GM12872 (cell line): Measurements from ENCODE around the gene ESYT1.

Experiments
- TF ChIP-seq, protein P1 (sequence below): IDR thresholded peaks from 3 replicates; pipeline ENCODE4 v1.5.1; 2011; ENCODE audit warnings: low read depth, mild to moderate bottlenecking, low read length, moderate library complexity; ENCODE audit not compliant: insufficient read depth

The ESYT1 gene

DNA sequence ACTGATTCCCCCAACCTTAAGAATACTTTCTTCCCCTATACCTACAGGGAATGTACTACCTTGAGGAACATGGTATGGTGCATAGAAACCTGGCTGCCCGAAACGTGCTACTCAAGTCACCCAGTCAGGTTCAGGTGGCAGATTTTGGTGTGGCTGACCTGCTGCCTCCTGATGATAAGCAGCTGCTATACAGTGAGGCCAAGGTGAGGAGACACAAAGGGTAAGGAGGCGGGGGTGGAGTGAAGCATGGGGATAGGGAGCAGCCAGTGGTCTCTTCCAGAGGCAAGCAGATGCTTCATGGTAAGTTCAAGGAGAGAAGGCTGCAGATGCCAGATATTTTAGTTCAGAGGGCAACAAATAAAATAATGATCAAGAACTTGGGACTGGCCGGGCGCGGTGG lies 30.3 kb upstream of the ESYT1 start:
- TF ChIP-seq, protein P1, sequence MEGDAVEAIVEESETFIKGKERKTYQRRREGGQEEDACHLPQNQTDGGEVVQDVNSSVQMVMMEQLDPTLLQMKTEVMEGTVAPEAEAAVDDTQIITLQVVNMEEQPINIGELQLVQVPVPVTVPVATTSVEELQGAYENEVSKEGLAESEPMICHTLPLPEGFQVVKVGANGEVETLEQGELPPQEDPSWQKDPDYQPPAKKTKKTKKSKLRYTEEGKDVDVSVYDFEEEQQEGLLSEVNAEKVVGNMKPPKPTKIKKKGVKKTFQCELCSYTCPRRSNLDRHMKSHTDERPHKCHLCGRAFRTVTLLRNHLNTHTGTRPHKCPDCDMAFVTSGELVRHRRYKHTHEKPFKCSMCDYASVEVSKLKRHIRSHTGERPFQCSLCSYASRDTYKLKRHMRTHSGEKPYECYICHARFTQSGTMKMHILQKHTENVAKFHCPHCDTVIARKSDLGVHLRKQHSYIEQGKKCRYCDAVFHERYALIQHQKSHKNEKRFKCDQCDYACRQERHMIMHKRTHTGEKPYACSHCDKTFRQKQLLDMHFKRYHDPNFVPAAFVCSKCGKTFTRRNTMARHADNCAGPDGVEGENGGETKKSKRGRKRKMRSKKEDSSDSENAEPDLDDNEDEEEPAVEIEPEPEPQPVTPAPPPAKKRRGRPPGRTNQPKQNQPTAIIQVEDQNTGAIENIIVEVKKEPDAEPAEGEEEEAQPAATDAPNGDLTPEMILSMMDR = no peak

DNA sequence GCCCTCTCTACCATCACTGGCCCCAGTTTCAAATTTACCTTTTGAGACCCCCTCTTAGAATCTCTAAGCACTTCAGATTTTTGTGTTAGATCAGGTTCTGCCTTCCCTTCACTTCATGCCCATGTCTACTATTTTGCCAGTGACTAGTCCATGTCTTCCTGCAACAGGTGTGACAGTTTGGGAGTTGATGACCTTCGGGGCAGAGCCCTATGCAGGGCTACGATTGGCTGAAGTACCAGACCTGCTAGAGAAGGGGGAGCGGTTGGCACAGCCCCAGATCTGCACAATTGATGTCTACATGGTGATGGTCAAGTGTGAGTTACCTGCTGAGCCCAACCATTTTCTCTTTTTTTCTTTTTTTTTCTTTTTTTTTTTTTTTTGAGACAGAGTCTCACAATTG lies 29.5 kb upstream of the ESYT1 start:
- TF ChIP-seq, protein P1 = no peak

DNA sequence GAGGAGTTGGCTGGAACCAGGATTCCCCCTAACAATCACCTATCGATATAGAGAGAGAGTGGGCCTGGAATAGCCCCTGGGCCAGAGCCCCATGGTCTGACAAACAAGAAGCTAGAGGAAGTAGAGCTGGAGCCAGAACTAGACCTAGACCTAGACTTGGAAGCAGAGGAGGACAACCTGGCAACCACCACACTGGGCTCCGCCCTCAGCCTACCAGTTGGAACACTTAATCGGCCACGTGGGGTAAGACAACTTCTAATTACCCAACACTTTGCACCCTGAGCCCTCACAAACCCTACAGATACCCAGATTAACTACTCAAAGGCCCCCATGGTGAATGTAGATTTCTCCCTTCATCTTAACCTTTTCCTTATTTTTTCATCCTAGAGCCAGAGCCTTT lies 28.3 kb upstream of the ESYT1 start:
- TF ChIP-seq, protein P1 = no peak

DNA sequence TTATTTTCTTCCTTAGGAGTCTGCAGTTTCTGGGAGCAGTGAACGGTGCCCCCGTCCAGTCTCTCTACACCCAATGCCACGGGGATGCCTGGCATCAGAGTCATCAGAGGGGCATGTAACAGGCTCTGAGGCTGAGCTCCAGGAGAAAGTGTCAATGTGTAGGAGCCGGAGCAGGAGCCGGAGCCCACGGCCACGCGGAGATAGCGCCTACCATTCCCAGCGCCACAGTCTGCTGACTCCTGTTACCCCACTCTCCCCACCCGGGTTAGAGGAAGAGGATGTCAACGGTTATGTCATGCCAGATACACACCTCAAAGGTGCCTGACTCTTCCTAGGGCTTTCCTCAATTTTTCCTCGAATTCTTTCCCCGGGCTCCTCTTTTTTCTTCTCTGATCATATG lies 27.0 kb upstream of the ESYT1 start:
- TF ChIP-seq, protein P1 = no peak

DNA sequence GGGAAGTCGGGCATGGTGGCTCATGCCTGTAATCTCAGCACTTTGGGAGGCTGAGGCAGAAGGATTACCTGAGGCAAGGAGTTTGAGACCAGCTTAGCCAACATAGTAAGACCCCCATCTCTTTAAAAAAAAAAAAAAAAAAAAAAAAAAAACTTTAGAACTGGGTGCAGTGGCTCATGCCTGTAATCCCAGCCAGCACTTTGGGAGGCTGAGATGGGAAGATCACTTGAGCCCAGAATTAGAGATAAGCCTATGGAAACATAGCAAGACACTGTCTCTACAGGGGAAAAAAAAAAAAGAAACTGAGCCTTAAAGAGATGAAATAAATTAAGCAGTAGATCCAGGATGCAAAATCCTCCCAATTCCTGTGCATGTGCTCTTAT lies 25.4 kb upstream of the ESYT1 start:
- TF ChIP-seq, protein P1 = no peak

DNA sequence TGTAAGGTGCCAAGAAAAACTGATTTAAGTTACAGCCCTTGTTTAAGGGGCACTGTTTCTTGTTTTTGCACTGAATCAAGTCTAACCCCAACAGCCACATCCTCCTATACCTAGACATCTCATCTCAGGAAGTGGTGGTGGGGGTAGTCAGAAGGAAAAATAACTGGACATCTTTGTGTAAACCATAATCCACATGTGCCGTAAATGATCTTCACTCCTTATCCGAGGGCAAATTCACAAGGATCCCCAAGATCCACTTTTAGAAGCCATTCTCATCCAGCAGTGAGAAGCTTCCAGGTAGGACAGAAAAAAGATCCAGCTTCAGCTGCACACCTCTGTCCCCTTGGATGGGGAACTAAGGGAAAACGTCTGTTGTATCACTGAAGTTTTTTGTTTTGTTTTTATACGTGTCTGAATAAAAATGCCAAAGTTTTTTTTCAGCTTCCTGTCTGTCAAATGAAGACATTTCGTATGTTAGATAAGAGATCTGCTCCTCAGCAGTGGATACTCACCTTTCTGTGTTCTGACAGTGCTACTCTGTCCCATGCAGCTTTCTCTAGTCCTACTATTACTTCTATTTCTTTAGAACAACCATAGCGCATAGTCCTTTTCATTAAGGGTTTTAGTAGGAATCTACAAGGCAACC lies 24.9 kb upstream of the ESYT1 start:
- TF ChIP-seq, protein P1 = no peak

GRCh38 chr12:56103823-56104108 lies 24.3 kb upstream of the ESYT1 start:
- TF ChIP-seq, protein P1 = no peak

GRCh38 chr12:56104109-56104814 lies 23.8 kb upstream of the ESYT1 start, which contains the start of gene PA2G4:
PA2G4 (plus strand) TSS chr12:56104559; CDS start chr12:56104738, 179 bp downstream.
- TF ChIP-seq, protein P1 = no peak
